Midbrain (tissue), 1 donor: ENCODE data around the gene B3GLCT.

Experiments used
- DNase-seq: peaks from one replicate; lab custom pipeline; 2025; lab: John Stamatoyannopoulos, UW

B3GLCT gene

GRCh38 chr13:31350560-31350959 lies 150.8 kb downstream of the B3GLCT start:
- DNase-seq: no peak

GRCh38 chr13:31351376-31351775 lies 151.6 kb downstream of the B3GLCT start:
- no peak for DNase-seq

GRCh38 chr13:31352467-31352866 lies 152.7 kb downstream of the B3GLCT start:
- DNase-seq: no peak

- no peak for DNase-seq
These were observed 155.2 kb downstream of the B3GLCT start for GRCh38 chr13:31355001-31355400.

- no peak for DNase-seq
These were observed 157.2 kb downstream of the B3GLCT start for GRCh38 chr13:31356991-31357390.

GRCh38 chr13:31357581-31357980 lies 157.8 kb downstream of the B3GLCT start:
- no peak for DNase-seq

GRCh38 chr13:31361673-31362072 lies 161.9 kb downstream of the B3GLCT start:
- DNase-seq: no peak

GRCh38 chr13:31365630-31366029 lies 165.9 kb downstream of the B3GLCT start:
- no peak for DNase-seq

- no peak for DNase-seq
These were observed 167.6 kb downstream of the B3GLCT start for GRCh38 chr13:31367410-31367809.

GRCh38 chr13:31369213-31369612 lies 169.4 kb downstream of the B3GLCT start:
- no peak for DNase-seq

GRCh38 chr13:31372454-31372853 lies 172.7 kb downstream of the B3GLCT start:
- DNase-seq: no peak

- no peak for DNase-seq
These were observed 174.9 kb downstream of the B3GLCT start for GRCh38 chr13:31374682-31375081.

GRCh38 chr13:31377946-31378345 lies 178.2 kb downstream of the B3GLCT start:
- DNase-seq: no peak

- no peak for DNase-seq
These were observed 180.9 kb downstream of the B3GLCT start for GRCh38 chr13:31380715-31381114.
